Duodenal mucosa (tissue), 2 donors: Measurements from ENCODE around the gene PHKG2.

Experiments used
- H3K27ac ChIP-seq: one replicate; pipeline ENCODE4 v1.7.0; 2013; ENCODE audit warnings: low read depth, low read length
- H3K27me3 ChIP-seq, 2 donors: one replicate each; pipeline ENCODE4 v1.7.0; 2013; ENCODE audit warnings: low read length in 2 of 2, control low read depth in 1 of 2; ENCODE audit not compliant: insufficient read depth in 2 of 2, control insufficient read depth in 1 of 2
- H3K36me3 ChIP-seq, 2 donors: one replicate each; pipeline ENCODE4 v1.7.0; 2013; ENCODE audit warnings: low read length in 2 of 2, control low read depth in 1 of 2; ENCODE audit not compliant: insufficient read depth in 2 of 2, control insufficient read depth in 1 of 2
- H3K4me1 ChIP-seq, 2 donors: one replicate each; pipeline ENCODE4 v1.7.0; 2013; ENCODE audit warnings: low read length in 2 of 2, control low read depth in 1 of 2; ENCODE audit not compliant: insufficient read depth in 2 of 2, control insufficient read depth in 1 of 2
- H3K4me3 ChIP-seq, 2 donors: one replicate each; pipeline ENCODE4 v1.7.0; 2013; ENCODE audit warnings: low read length in 2 of 2, low read depth in 1 of 2
- H3K9ac ChIP-seq, 2 donors: one replicate each; pipeline ENCODE4 v1.7.0; 2013; ENCODE audit warnings: low read length in 2 of 2, low read depth in 1 of 2
- H3K9me3 ChIP-seq, 2 donors: one replicate each; pipeline ENCODE4 v1.7.0; 2013; ENCODE audit warnings: low read length in 2 of 2, control low read depth in 1 of 2; ENCODE audit not compliant: control insufficient read depth in 1 of 2

PHKG2 gene

DNA sequence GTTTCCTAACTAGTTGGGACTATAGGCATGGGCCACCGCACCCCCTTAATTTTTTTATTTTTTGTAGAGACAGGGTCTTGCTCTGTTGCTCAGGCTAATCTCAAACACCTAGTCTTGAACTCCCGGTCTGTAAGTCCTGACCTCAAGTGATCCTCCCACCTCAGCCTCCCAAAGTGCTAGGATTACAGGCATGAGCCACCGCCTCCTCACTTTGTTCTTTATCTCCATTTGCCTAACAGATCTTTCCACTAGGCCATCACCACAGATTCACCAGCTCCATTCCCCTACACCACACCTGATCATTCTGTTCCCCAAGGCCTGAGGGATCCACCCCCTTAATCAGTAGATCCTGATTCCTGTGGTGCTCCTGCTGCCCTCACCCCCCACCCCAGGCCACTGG is 46.4 kb downstream of the PHKG2 start:
- H3K27me3 ChIP-seq, result no peaks in the 10 kb centered on the region
- H3K9ac ChIP-seq, result no peak overlapping the region
- no peaks in the 10 kb centered on the region for H3K36me3 ChIP-seq
- no peak overlapping the region for H3K4me3 ChIP-seq
- H3K4me1 ChIP-seq, result no peaks in the 10 kb centered on the region
- H3K9me3 ChIP-seq, result no peaks in the 10 kb centered on the region
- H3K27ac ChIP-seq, result no peak overlapping the region

DNA sequence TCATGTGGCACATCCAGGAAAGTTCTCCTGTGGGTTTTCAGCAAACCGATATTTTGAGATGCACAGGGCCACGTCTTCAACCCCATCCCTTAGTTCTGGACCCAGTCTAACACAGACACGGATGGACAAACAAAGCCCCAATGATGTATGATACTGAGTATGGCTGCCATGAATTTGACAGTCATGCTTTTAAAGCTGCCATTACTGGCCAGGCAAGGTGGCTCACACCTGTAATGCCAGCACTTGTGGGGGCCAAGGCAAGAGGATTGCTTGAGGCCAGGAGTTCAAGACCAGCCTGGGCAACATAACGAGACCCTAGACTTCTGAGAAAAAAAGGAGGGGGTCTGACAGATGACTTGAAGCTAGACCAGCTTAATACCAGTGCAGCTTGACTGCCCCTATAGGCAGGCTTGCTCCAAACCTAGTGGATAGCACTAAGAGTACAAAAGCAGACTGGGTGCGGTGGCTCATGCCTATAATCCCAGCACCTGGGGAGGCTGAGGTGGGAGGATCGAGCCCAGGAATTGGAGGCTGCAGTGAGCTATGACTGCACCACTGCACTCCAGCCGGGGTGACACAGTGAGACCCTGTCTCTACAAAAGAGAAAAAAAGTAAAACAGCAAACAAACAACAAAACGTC is 49.6 kb downstream of the PHKG2 start:
- Histone ChIP-seq H3K9me3 (no peaks in the 10 kb centered on the region), H3K36me3 (no peaks in the 10 kb centered on the region), H3K9ac (no peak overlapping the region), H3K27ac (no peak overlapping the region), H3K27me3 (no peaks in the 10 kb centered on the region), H3K4me1 (no peaks in the 10 kb centered on the region), H3K4me3 (no peak overlapping the region)
